22Rv1 (cell line): ENCODE data around the gene MS4A14.

Source experiments
- CTCF ChIP-seq: fragments of 450-650 bp; IDR thresholded peaks from 2 replicates; pipeline ENCODE4 v1.5.1; 2017; ENCODE audit warnings: mild to moderate bottlenecking
- ZFX ChIP-seq: fragments of 450-650 bp; IDR thresholded peaks from 2 replicates; pipeline ENCODE4 v1.6.1; 2017; ENCODE audit warnings: antibody characterized with exemption, borderline replicate concordance

GRCh38 chr11:60396382-60396781, at the start of gene MS4A14:
- TF ChIP-seq CTCF (no peak), ZFX (no peak)
